ENCODE data around the gene TSPYL6. TPM values are rescaled to one million over a fixed set of nuclear protein-coding genes. Genes with fewer than 3 reads are reported as not detected.

The TSPYL6 gene
- total and polyA plus RNA-seq, 2 donors (not counting 3 experiments of a cell fraction or from before 2014, with no cell fraction given) = 0.03 TPM; not detected in 1

GRCh38 chr2:54207666-54208195 lies 48.3 kb downstream of the TSPYL6 start:
- H4K20me1 ChIP-seq (replicated peaks; ENCODE audit: control insufficient read depth, extremely low read depth, insufficient read depth, low read length) = no peaks in the 10 kb centered on the region
- CTCF ChIA-PET = interaction anchor here (0.8 to 2.1 kb wide), 7 partner anchors 9 to 497 kb away, joined by 3 to 21 read pairs (median 5); no protein-coding TSS in a partner anchor
- no peak overlapping the region for H3K4me2 ChIP-seq (ENCODE audit: insufficient read depth, low read length)
- H3K9me3 ChIP-seq (replicated peaks; ENCODE audit: control insufficient read depth, insufficient read depth, low read length) = no peaks in the 10 kb centered on the region
- H3K27me3 ChIP-seq (ENCODE audit: control insufficient read depth in 2 of 2, insufficient read depth in 2 of 2, low read length in 2 of 2) = no peaks in the 10 kb centered on the region
- intact Hi-C loops (cut with micrococcal nuclease) (loop anchor here (2.0 to 10.0 kb wide), 4 partner anchors 210 to 497 kb away; partner anchors contain the start of gene SPTBN1), dilution Hi-C loops (cut with MboI; ENCODE audit: extremely low pct_ligation_motif_present, low sequenced_read_pairs) (no loop called here)
- peaks cover 7% of the 10 kb centered on the region for H3K4me1 ChIP-seq (ENCODE audit: control insufficient read depth, extremely low read depth, insufficient read depth, low read length)
- no peak for TF ChIP-seq FOS (IDR thresholded peaks at IDR 0.05; ENCODE audit: borderline replicate concordance, insufficient read depth, low read length)
- TF ChIP-seq MAX (IDR thresholded peaks at IDR 0.05; ENCODE audit: insufficient read depth, insufficient read length) = no peak
- TF ChIP-seq MYC (IDR thresholded peaks at IDR 0.05; ENCODE audit: low read depth, low read length) = no peak
- no peak for TF ChIP-seq JUN (IDR thresholded peaks at IDR 0.05; ENCODE audit: borderline replicate concordance, insufficient read depth, insufficient read length, low read depth)
- no peak for TF ChIP-seq POLR2A (IDR thresholded peaks at IDR 0.05; ENCODE audit: low read depth, low read length)
- no peak for TF ChIP-seq POLR2AphosphoS5 (IDR thresholded peaks at IDR 0.05; ENCODE audit: insufficient read depth, low read depth, low read length)
- no peak for TF ChIP-seq GATA2 (IDR thresholded peaks at IDR 0.05; ENCODE audit: insufficient read depth, insufficient read length, low read depth, low read length)
- no peak for TF ChIP-seq CTCF (IDR thresholded peaks at IDR 0.05; ENCODE audit: extremely low read depth in 1 of 2, insufficient read depth in 1 of 2, low read depth in 1 of 2, low read length in 2 of 2)
- POLR2A ChIA-PET = no interaction called here
- no TSS peak for BruUV-seq (replicated peaks)
- no peaks in the 10 kb centered on the region for H3K79me2 ChIP-seq (ENCODE audit: control insufficient read depth, insufficient read depth, low read length)
- FAIRE-seq = peak; percentile 18
- H3K36me3 ChIP-seq (ENCODE audit: control insufficient read depth in 2 of 2, extremely low read depth in 1 of 2, insufficient read depth in 2 of 2, low read length in 2 of 2) = no peaks in the 10 kb centered on the region
- no peak overlapping the region for H3K27ac ChIP-seq (ENCODE audit: insufficient read depth, low read depth, low read length)
- no peak overlapping the region for H3K9ac ChIP-seq (replicated peaks; ENCODE audit: extremely low read depth, insufficient read depth, low read length)
- no peaks in the 10 kb centered on the region for H3K9me1 ChIP-seq (replicated peaks; ENCODE audit: control insufficient read depth, extremely low read depth, insufficient read depth, low read length)
- peak; percentile 59 for DNase-seq (ENCODE audit: low read depth, low spot score)
- H3K4me3 ChIP-seq (replicated peaks in 1 of 3; ENCODE audit: insufficient read depth in 1 of 3, low read depth in 1 of 3, low read length in 3 of 3) = no peak overlapping the region
- no peak overlapping the region for H2AFZ ChIP-seq (ENCODE audit: low read depth, low read length)
